ENCODE data around the gene ERC2.

Gene ERC2

DNA sequence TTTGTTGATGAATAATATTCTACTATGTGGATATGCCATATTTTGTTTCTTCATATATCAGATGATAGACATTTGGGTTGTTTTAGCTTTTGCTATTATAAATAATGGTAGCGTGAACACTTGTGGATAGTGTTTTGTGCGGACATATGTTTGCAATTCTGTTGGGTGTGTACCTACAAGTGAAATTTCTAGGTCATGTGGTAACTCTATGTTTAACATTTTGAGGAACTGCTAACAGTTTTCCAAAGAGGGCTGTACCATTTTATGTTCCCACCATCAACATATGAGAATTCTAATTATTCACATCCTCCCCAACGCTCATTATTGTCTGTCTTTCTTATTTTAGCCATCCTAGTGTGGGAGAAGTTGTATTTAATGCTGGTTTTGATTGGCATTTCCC, 303.8 kb downstream of the ERC2 start:
- H3K4me1 Mint-ChIP-seq = no peaks in the 10 kb centered on the region
- H3K4me3 Mint-ChIP-seq = no peak overlapping the region
- no peak for DNase-seq
- no peak overlapping the region for H3K27ac Mint-ChIP-seq
- CTCF ChIA-PET = no interaction called here
- no peaks in the 10 kb centered on the region for H3K9me3 Mint-ChIP-seq
- H3K36me3 Mint-ChIP-seq = no peaks in the 10 kb centered on the region
- H3K27me3 Mint-ChIP-seq = no peaks in the 10 kb centered on the region

DNA sequence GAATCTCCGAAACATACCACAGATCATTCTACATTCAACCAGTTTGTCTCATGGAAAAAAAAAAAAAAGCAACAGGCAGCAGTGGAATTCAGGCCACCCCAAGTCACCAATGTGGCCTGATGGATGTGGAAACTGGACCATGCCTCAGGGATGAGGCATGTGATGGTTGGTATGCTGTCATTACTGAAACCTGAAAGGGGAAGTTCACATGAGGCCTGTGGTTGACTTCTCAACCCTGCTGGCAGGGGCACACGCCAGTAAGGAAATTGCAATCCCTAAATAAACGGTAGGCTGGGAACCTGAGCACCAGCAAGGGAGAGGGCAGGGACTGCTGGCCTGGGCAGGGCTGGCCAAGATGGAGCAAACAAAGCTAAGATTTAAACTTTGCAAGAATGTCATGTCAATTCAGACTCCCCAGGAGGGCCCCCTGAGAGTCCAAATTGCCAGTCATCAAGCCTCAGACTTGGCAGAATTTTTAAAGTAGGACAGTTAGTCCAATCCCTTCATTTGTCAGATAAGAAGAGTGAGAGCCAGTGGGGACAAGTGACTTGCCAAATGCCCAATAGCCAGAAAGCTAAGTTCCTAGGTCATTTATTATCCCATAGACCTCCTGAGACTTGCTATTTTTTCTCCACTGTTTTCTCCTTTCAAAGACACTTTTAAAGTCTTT, 310.4 kb downstream of the ERC2 start:
- DNase-seq = no peak
- H3K4me1 Mint-ChIP-seq = no peaks in the 10 kb centered on the region
- no peaks in the 10 kb centered on the region for H3K36me3 Mint-ChIP-seq
- CTCF ChIA-PET = no interaction called here
- H3K4me3 Mint-ChIP-seq = no peak overlapping the region
- H3K9me3 Mint-ChIP-seq = no peaks in the 10 kb centered on the region
- no peak overlapping the region for H3K27ac Mint-ChIP-seq
- no peaks in the 10 kb centered on the region for H3K27me3 Mint-ChIP-seq

DNA sequence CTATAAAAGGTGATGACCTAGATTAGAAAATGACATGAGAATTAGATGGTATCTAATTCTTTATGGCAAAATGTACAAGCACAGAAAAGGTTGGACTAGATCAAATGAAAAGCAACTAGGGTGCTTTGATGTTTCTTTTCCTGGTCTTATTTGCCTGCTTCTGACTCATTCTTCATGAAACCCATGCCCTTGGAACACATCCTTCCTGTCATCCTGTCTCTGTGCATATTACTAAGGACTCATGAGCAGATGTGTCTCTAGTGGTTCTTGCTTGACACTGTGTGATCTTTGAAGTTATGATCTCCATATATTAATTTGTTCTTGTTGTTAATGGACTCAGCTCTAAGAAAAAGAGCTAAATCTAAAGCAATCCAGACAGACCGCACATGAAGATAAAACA, 314.0 kb downstream of the ERC2 start:
- Mint-ChIP-seq H3K27me3 (no peaks in the 10 kb centered on the region), H3K4me1 (no peaks in the 10 kb centered on the region), H3K27ac (no peak overlapping the region), H3K9me3 (no peaks in the 10 kb centered on the region), H3K36me3 (no peaks in the 10 kb centered on the region), H3K4me3 (no peak overlapping the region)
- CTCF ChIA-PET = no interaction called here
- DNase-seq = no peak

DNA sequence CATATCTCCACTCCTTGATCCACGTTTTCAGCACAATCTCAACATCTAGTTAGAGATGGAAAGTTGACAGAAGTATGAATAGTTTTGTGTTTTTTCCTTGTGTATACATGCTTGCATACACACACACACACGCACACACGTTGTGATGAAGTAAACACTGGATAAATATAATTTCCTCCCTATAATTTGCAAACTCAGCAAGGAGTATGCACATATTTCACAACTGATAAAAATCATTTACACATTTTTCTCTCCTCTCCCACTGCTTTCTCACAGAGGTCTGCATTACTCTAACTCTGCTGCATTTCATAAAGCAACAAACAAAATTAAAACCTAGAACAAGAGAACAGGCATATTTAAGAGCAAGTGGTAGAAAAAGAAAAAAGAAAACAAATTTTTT, 320.9 kb downstream of the ERC2 start:
- Mint-ChIP-seq H3K4me1 (no peaks in the 10 kb centered on the region), H3K27me3 (no peaks in the 10 kb centered on the region), H3K36me3 (no peaks in the 10 kb centered on the region), H3K9me3 (no peaks in the 10 kb centered on the region), H3K4me3 (no peak overlapping the region), H3K27ac (no peak overlapping the region)
- CTCF ChIA-PET = no interaction called here
- no peak for DNase-seq

DNA sequence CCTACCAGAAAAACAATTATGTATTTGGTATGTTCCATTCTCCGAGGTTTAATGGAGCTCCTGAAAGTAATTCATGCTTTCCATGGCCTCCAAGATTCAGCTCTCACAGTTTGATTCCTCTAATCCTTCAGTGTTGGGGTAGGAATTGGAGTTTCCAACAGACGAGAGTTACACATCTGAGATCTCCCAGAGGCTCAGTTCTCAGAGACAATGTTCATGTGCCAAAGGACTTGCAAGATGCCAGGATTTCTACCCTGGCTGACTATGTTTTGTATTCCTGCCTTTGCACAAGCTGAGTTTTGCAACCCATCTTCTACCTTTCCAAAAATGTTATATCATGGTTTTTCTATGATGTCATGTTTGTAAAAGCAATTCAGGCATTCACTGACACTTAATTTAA, 322.9 kb downstream of the ERC2 start:
- Mint-ChIP-seq H3K27me3 (no peaks in the 10 kb centered on the region), H3K9me3 (no peaks in the 10 kb centered on the region), H3K27ac (no peak overlapping the region), H3K4me3 (no peak overlapping the region), H3K4me1 (no peaks in the 10 kb centered on the region), H3K36me3 (no peaks in the 10 kb centered on the region)
- DNase-seq = no peak
- CTCF ChIA-PET = no interaction called here

DNA sequence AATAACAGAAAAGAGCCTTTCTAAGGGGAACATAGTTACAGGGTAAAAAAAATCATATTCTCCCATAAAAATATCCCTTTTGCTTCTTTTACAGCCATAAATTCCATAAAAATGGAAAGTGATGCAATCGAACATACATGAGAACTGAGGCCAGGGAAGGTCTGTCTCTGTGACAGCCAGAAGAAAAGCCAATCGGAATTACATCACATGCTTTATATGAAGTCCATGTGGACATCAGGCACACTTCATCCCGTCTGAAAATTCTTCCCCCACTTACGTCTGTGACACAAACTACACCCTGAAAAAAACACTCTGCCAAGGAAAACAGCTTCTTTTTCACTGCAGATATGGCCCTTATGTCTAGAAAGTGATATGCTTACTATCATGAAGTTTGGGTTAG, 323.5 kb downstream of the ERC2 start:
- no peak overlapping the region for H3K27ac Mint-ChIP-seq
- DNase-seq = no peak
- CTCF ChIA-PET = no interaction called here
- no peaks in the 10 kb centered on the region for H3K36me3 Mint-ChIP-seq
- no peaks in the 10 kb centered on the region for H3K27me3 Mint-ChIP-seq
- H3K4me3 Mint-ChIP-seq = no peak overlapping the region
- H3K9me3 Mint-ChIP-seq = no peaks in the 10 kb centered on the region
- no peaks in the 10 kb centered on the region for H3K4me1 Mint-ChIP-seq

DNA sequence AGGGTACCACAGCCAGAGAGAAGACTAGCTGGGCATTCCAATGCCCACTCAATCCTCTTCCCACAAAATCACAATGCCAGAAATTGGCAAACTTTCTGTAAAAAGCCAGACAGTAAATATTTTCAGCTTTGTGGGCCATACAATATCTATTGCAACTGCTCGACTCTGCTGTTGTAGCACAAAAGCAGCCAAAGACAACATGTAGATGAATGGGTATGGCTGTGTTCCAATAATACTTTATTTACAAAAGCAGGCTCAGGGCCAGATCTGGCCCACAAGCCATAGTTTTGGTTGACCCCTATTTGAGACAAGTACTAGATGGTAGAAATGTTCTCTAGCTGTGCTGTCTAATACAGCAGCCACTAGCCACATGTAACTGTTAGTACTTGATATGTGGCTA, 330.9 kb downstream of the ERC2 start:
- Mint-ChIP-seq H3K27me3 (no peaks in the 10 kb centered on the region), H3K9me3 (no peaks in the 10 kb centered on the region), H3K27ac (no peak overlapping the region), H3K4me3 (no peak overlapping the region), H3K36me3 (no peaks in the 10 kb centered on the region), H3K4me1 (no peaks in the 10 kb centered on the region)
- no peak for DNase-seq
- CTCF ChIA-PET = no interaction called here

DNA sequence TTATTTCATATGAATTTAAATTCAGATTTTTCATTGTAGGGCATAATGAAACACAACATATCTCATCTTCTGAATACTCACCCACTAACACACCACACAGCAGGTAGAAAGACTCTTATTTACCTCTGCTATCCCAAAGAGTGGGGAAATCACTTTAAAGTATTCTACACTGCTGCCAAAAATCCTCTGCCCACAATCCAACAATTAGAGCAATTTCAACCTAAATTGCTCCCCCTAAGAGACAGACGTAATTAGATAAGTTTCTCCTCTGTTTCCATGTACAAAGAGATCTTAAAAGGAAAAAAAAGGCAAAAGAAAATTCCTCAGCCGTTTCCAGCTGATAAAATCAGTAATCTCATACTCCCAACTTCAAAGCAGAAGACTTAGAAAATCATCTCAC, 331.8 kb downstream of the ERC2 start:
- Mint-ChIP-seq H3K27ac (no peak overlapping the region), H3K4me1 (no peaks in the 10 kb centered on the region), H3K4me3 (no peak overlapping the region), H3K9me3 (no peaks in the 10 kb centered on the region), H3K36me3 (no peaks in the 10 kb centered on the region), H3K27me3 (no peaks in the 10 kb centered on the region)
- DNase-seq = no peak
- CTCF ChIA-PET = no interaction called here

DNA sequence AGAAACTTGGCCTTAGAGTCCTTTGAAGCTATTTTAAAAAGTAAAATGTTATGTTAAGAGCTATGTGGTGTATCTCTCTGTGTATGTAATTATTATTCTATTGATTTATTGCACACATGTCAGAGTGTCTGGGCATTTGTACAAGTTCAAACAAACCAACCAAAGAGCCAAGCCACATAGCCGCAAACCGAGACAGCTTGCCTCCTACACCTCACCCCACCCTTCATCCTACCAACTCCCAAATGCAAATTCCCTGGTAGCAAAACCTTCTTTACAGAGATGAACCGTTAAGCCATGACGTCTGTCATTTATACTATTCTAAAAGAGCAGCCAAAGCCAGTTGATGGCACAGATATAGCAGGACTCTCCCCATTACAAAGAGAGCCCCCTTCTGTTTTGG, 332.3 kb downstream of the ERC2 start:
- CTCF ChIA-PET = no interaction called here
- H3K4me1 Mint-ChIP-seq = no peaks in the 10 kb centered on the region

DNA sequence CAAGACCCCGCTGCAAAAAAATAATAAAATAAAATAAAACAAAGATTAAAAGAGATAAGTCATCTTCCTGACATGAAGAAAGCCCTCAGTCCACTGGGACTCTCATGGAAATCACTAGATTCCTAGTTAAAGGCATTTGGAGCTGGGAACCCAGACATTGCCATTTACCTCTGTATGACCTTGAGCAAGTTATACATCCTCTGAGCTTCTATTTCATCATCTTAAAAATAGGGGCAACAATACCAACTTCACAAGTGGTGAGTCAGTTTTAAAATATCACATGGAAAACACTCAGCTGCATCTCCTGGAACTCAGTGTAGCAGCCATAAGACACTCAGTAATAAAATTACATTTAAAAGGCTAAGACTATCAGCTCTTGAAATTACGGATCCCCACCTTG, 334.8 kb downstream of the ERC2 start:
- no peaks in the 10 kb centered on the region for H3K36me3 Mint-ChIP-seq
- DNase-seq = no peak
- H3K27ac Mint-ChIP-seq = no peak overlapping the region
- no peak overlapping the region for H3K4me3 Mint-ChIP-seq
- CTCF ChIA-PET = no interaction called here
- no peaks in the 10 kb centered on the region for H3K27me3 Mint-ChIP-seq
- H3K9me3 Mint-ChIP-seq = no peaks in the 10 kb centered on the region
- H3K4me1 Mint-ChIP-seq = no peaks in the 10 kb centered on the region

More for the DNA sequence above, 332.3 kb downstream of the ERC2 start:
- H3K9me3 Mint-ChIP-seq = no peaks in the 10 kb centered on the region
- no peaks in the 10 kb centered on the region for H3K27me3 Mint-ChIP-seq
- no peaks in the 10 kb centered on the region for H3K36me3 Mint-ChIP-seq
- DNase-seq = no peak
- no peak overlapping the region for H3K4me3 Mint-ChIP-seq
- H3K27ac Mint-ChIP-seq = no peak overlapping the region

DNA sequence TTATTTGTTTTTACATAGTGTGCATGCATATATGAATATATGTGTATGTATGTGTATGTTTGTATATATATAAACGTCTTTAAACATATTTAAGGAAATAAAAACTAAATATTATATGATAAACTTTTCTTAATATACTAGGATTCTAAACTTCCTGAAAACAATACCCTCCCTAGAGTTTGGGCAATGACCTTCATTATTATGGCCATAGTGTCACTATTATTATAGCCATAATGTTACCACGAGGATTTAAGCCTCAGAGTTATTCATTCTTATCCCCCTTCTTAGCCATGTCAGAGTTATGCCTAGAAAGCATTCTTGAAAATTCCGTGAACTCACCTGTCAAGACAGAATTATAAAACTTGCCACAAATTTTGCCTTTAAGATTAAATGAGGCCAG, 335.5 kb downstream of the ERC2 start:
- no peak for DNase-seq
- Mint-ChIP-seq H3K4me3 (no peak overlapping the region), H3K27ac (no peak overlapping the region), H3K36me3 (no peaks in the 10 kb centered on the region), H3K4me1 (no peaks in the 10 kb centered on the region), H3K9me3 (no peaks in the 10 kb centered on the region), H3K27me3 (no peaks in the 10 kb centered on the region)
- CTCF ChIA-PET = no interaction called here

DNA sequence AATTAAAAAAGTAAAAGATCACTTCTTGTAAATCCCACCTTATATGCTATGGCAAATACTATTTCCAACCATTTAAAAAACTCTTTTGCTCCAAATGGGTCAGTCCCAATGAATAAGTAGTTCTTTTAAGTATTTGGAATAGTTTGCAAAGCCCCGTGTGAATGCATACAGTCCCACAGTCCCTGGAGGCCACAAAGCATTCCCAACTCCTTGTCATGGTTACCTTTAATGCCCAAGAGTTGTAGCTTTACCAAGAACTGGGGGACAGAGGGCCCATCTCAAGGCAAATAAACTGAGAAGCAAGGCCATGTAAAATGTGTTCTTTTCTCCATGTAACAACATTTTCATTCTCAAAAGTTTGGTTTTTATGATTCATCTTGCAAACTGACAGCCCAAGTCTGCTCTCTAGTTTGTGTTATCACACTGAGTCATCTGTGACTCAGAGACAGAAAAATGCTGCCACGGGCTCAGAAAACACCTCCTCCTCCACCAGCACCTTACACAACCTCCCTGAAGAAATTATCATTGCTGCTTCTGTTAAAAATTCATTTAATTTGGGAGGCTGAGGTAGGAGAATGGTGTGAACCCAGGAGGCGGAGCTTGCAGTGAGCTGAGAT, 336.2 kb downstream of the ERC2 start:
- no peak overlapping the region for H3K27ac Mint-ChIP-seq
- no peaks in the 10 kb centered on the region for H3K4me1 Mint-ChIP-seq
- no peaks in the 10 kb centered on the region for H3K36me3 Mint-ChIP-seq
- no peaks in the 10 kb centered on the region for H3K9me3 Mint-ChIP-seq
- H3K27me3 Mint-ChIP-seq = no peaks in the 10 kb centered on the region
- no peak overlapping the region for H3K4me3 Mint-ChIP-seq
- no peak for DNase-seq
- CTCF ChIA-PET = no interaction called here

DNA sequence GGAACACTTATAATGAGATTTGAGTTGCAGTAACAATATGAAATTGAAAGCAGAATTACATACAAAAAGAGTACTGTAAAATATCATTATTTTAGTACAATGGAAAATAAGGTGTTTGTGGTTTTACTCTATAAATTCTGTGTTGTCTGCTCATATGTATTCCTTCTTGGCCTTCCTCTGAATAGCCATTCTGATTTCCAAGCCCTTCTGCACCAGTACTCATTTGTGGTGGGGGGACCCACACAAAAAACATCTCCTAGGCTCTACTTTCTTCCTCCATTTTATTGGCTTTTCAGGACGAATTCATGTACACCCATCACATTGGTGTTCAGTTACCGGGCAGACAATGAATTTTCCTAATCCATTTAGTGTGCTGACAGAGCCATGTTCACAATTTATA, 338.2 kb downstream of the ERC2 start:
- no peaks in the 10 kb centered on the region for H3K27me3 Mint-ChIP-seq
- CTCF ChIA-PET = no interaction called here
- H3K27ac Mint-ChIP-seq = no peak overlapping the region
- DNase-seq = no peak
- H3K4me3 Mint-ChIP-seq = no peak overlapping the region
- H3K4me1 Mint-ChIP-seq = no peaks in the 10 kb centered on the region
- no peaks in the 10 kb centered on the region for H3K36me3 Mint-ChIP-seq
- no peaks in the 10 kb centered on the region for H3K9me3 Mint-ChIP-seq

DNA sequence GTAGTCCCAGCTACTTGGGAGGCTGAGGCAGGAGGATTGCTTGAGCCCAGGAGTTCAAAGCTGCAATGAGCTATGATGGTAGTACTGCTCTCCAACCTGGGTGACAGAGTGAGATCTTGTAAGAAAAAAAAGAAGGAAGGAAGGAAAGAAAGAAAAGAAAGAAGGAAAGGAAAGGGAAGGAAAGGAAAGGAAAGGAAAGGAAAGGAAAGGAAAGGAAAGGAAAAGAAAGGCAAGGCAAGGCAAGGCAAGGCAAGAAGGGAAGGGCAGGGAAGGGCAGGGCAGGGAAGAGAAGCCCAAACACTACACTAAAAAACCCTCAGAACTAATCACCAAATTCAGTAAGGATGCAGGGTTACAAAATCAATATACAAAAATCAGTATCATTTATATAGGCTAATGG, 341.6 kb downstream of the ERC2 start:
- CTCF ChIA-PET = no interaction called here
- no peaks in the 10 kb centered on the region for H3K4me1 Mint-ChIP-seq
- no peak overlapping the region for H3K4me3 Mint-ChIP-seq
- no peaks in the 10 kb centered on the region for H3K9me3 Mint-ChIP-seq
- H3K27ac Mint-ChIP-seq = no peak overlapping the region
- no peaks in the 10 kb centered on the region for H3K36me3 Mint-ChIP-seq
- H3K27me3 Mint-ChIP-seq = no peaks in the 10 kb centered on the region
- DNase-seq = no peak

DNA sequence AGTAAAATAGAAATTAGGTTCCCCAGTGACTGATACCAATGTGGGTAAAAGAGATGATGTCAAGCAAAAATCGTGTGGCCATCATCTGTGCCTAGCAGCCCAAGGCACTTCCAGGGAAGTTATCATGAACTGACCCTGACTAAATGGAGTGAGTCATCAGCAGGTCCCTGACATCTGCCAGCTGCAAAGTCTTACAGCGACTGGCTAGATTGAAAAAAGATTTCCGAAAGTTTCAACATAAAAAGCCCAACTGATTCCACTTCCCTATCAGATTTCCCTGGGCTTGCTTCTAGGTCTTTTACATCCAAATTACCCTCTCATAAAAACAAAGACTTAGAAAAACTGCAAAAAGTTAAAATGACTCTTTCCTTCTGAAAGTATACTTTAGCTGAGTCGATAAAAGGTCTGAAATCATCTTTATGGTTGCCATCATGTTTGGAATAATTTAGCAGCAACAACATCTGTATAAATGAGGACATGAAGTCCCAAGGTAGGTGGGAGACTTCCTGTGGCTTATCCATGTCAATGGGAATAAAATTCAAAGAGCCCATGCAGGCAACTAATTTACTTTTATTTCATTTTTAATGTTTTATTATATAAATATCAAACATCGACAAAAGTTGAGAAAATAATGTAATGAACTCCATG, 342.8 kb downstream of the ERC2 start:
- CTCF ChIA-PET = no interaction called here
- H3K9me3 Mint-ChIP-seq = no peaks in the 10 kb centered on the region
- no peak overlapping the region for H3K27ac Mint-ChIP-seq
- no peak for DNase-seq
- no peak overlapping the region for H3K4me3 Mint-ChIP-seq
- H3K27me3 Mint-ChIP-seq = no peaks in the 10 kb centered on the region
- no peaks in the 10 kb centered on the region for H3K4me1 Mint-ChIP-seq
- no peaks in the 10 kb centered on the region for H3K36me3 Mint-ChIP-seq

Data from activated naive CD4-positive, alpha-beta T cell treated with anti-CD3 and anti-CD28 coated beads, Interleukin-2, amount 10 ng/mL, durations not matched to agents 7 days and 5 days (primary cell).